H1 (cell line): Measurements from ENCODE around the gene SCGB1A1. TPM values are rescaled to one million over a fixed set of nuclear protein-coding genes. Genes with fewer than 3 reads are reported as not detected.

Experiments used
- CTCF ChIA-PET: fragments of 300-600 bp; sonication (Branson Sonifier 250); formaldehyde crosslinking; loops from one replicate; lab custom pipeline; 2021; ENCODE audit not compliant: partially characterized antibody; lab: Charles Lee
- POLR2A ChIA-PET: fragments of 300-600 bp; sonication (Branson Sonifier 250); formaldehyde crosslinking; loops from one replicate; lab custom pipeline; 2021; ENCODE audit warnings: inconsistent platforms; ENCODE audit not compliant: partially characterized antibody; lab: Charles Lee
- DNase-seq, 2 experiments: peaks; one replicate each; pipeline versions ENCODE4 v3.0.0 to v3.0.0-alpha.2; 2010 to 2022; ENCODE audit warnings: low spot score in 2 of 2, low read depth in 1 of 2, mixed read lengths in 1 of 2
- FAIRE-seq: peaks from 2 replicates; lab custom pipeline; 2011; peaks lifted over from hg19 to GRCh38; lab: Jason Lieb, UNC
- H2AFZ ChIP-seq: 2 replicates; pipeline ENCODE4 v1.8.1; 2012; ENCODE audit warnings: low read length, inconsistent platforms
- H2AK5ac ChIP-seq: 2 replicates; pipeline ENCODE4 v1.6.1; 2013; ENCODE audit warnings: low read depth, low read length
- H2BK120ac ChIP-seq: replicated peaks from 2 replicates; pipeline ENCODE3; 2013; ENCODE audit warnings: low read depth, low read length, inconsistent platforms
- H2BK12ac ChIP-seq: 2 replicates; pipeline ENCODE4 v1.6.1; 2013; ENCODE audit warnings: low read depth, low read length
- H2BK15ac ChIP-seq: 2 replicates; pipeline ENCODE4 v1.6.1; 2013; ENCODE audit warnings: low read length
- H2BK20ac ChIP-seq: 2 replicates; pipeline ENCODE4 v1.6.1; 2013; ENCODE audit warnings: low read length
- H2BK5ac ChIP-seq: 2 replicates; pipeline ENCODE4 v1.6.1; 2013; ENCODE audit warnings: low read depth, low read length
- H3K14ac ChIP-seq: 2 replicates; pipeline ENCODE4 v1.6.1; 2013; ENCODE audit warnings: inconsistent platforms; ENCODE audit not compliant: insufficient read length
- H3K18ac ChIP-seq: 2 replicates; pipeline ENCODE4 v1.6.1; 2013; ENCODE audit warnings: low read length; ENCODE audit errors: extremely low read depth
- H3K23ac ChIP-seq: 2 replicates; pipeline ENCODE4 v1.6.1; 2013; ENCODE audit warnings: inconsistent platforms; ENCODE audit not compliant: insufficient read length
- H3K23me2 ChIP-seq: 2 replicates; pipeline ENCODE4 v1.6.1; 2013; ENCODE audit warnings: low read depth, low read length
- H3K27ac ChIP-seq: 2 replicates; pipeline ENCODE4 v1.6.1; 2011; ENCODE audit warnings: low read depth, low read length, inconsistent platforms
- H3K27me3 ChIP-seq, 4 experiments: replicated peaks in 1 of 4; 1 replicate in 1 of 4; 2 replicates in 3 of 4; pipeline versions ENCODE4 v1.6.1 to v1.8.1; 2011 to 2013; ENCODE audit warnings: low read length in 3 of 4, mild to moderate bottlenecking in 3 of 4, inconsistent platforms in 2 of 4, mixed read lengths in 2 of 4, moderate library complexity in 1 of 4; ENCODE audit not compliant: control insufficient read depth in 3 of 4, insufficient read depth in 3 of 4; ENCODE audit errors: extremely low read depth in 1 of 4
- H3K36me3 ChIP-seq, 4 experiments: 2 replicates each; pipeline versions ENCODE4 v1.6.1 to v1.8.1; 2011 to 2013; ENCODE audit warnings: mild to moderate bottlenecking in 4 of 4, low read length in 3 of 4, moderate library complexity in 2 of 4, control low read depth in 1 of 4, inconsistent platforms in 1 of 4; ENCODE audit not compliant: insufficient read depth in 4 of 4, control insufficient read depth in 2 of 4
- H3K4ac ChIP-seq: replicated peaks from 2 replicates; pipeline ENCODE3; 2013; ENCODE audit warnings: low read length, low read depth, mixed read lengths, inconsistent platforms; ENCODE audit not compliant: insufficient read length
- H3K4me1 ChIP-seq, 4 experiments: replicated peaks in 1 of 4; 1 replicate in 1 of 4; 2 replicates in 3 of 4; pipeline versions ENCODE4 v1.6.1 to v1.8.1; 2011 to 2013; ENCODE audit warnings: low read length in 3 of 4, inconsistent platforms in 2 of 4, mixed read lengths in 1 of 4; ENCODE audit not compliant: insufficient read depth in 4 of 4, control insufficient read depth in 3 of 4
- H3K4me2 ChIP-seq, 2 experiments: 2 replicates each; pipeline versions ENCODE4 v1.6.1 to v1.8.1; 2011 to 2013; ENCODE audit warnings: low read depth in 2 of 2, low read length in 2 of 2, control low read depth in 1 of 2, inconsistent platforms in 1 of 2, mild to moderate bottlenecking in 1 of 2; ENCODE audit not compliant: insufficient read depth in 1 of 2
- H3K4me3 ChIP-seq, 4 experiments: fragments of 200-600, 300-600 bp in 1 of 4; sonication (generic), shearing (Covaris generic), sonication (Bioruptor Twin) in 1 of 4; 2 replicates each; pipeline versions ENCODE4 v1.5.1 to v1.8.1; 2011 to 2016; ENCODE audit warnings: low read length in 4 of 4, low read depth in 3 of 4, control low read depth in 2 of 4, inconsistent platforms in 2 of 4, mild to moderate bottlenecking in 2 of 4, mixed read lengths in 1 of 4, moderate library complexity in 1 of 4; ENCODE audit not compliant: insufficient read depth in 2 of 4; ENCODE audit errors: extremely low read depth in 1 of 4
- H3K56ac ChIP-seq: replicated peaks from 2 replicates; pipeline ENCODE3; 2013; ENCODE audit warnings: low read depth, mild to moderate bottlenecking, mixed read lengths, low read length, inconsistent platforms; ENCODE audit not compliant: insufficient read length
- H3K79me1 ChIP-seq: 2 replicates; pipeline ENCODE4 v1.6.1; 2013; ENCODE audit warnings: low read depth, low read length, control low read depth
- H3K79me2 ChIP-seq, 2 experiments: 2 replicates each; pipeline versions ENCODE4 v1.6.1 to v1.8.1; 2012 to 2013; ENCODE audit warnings: low read length in 2 of 2, mild to moderate bottlenecking in 2 of 2, inconsistent platforms in 1 of 2; ENCODE audit not compliant: insufficient read depth in 2 of 2, control insufficient read depth in 1 of 2
- H3K9ac ChIP-seq, 4 experiments: replicated peaks in 1 of 4; 1 replicate in 1 of 4; 2 replicates in 3 of 4; pipeline versions ENCODE4 v1.6.1 to v1.8.1; 2011 to 2013; ENCODE audit warnings: low read depth in 3 of 4, low read length in 3 of 4, control low read depth in 2 of 4, mild to moderate bottlenecking in 2 of 4, moderate library complexity in 2 of 4, inconsistent platforms in 1 of 4; ENCODE audit errors: extremely low read depth in 1 of 4
- H3K9me3 ChIP-seq, 2 experiments: 2 replicates each; pipeline versions ENCODE4 v1.6.1 to v1.8.1; 2012 to 2013; ENCODE audit warnings: mild to moderate bottlenecking in 2 of 2, moderate library complexity in 2 of 2, control low read depth in 1 of 2, inconsistent platforms in 1 of 2, low read depth in 1 of 2, low read length in 1 of 2, mixed read lengths in 1 of 2; ENCODE audit not compliant: insufficient read depth in 2 of 2
- H4K20me1 ChIP-seq, 2 experiments: replicated peaks in 1 of 2; 2 replicates each; pipeline versions ENCODE3 to v1.8.1; 2011 to 2013; ENCODE audit warnings: inconsistent platforms in 2 of 2, low read length in 2 of 2, mild to moderate bottlenecking in 1 of 2; ENCODE audit not compliant: insufficient read depth in 2 of 2, control insufficient read depth in 1 of 2
- H4K5ac ChIP-seq: 2 replicates; pipeline ENCODE4 v1.6.1; 2013; ENCODE audit warnings: low read length, low read depth, mixed read lengths, inconsistent platforms; ENCODE audit not compliant: insufficient read length
- H4K8ac ChIP-seq: 2 replicates; pipeline ENCODE4 v1.8.0; 2013; ENCODE audit warnings: mild to moderate bottlenecking, moderate library complexity, low read length, inconsistent platforms; ENCODE audit not compliant: insufficient read depth; ENCODE audit errors: extremely low read depth
- H4K91ac ChIP-seq: replicated peaks from 2 replicates; pipeline ENCODE3; 2013; ENCODE audit warnings: low read length, mixed read lengths, inconsistent platforms; ENCODE audit not compliant: insufficient read length
- CBX8 ChIP-seq: fragments of 300-800, 300-1000 bp; sonication (generic); IDR thresholded peaks from 2 replicates; pipeline ENCODE4 v1.7.1; 2016; ENCODE audit warnings: low read depth, low read length, borderline replicate concordance
- CEBPB ChIP-seq: IDR thresholded peaks from 2 replicates; pipeline ENCODE4 v1.6.1; 2012; ENCODE audit warnings: low read depth, low read length
- EZH2 ChIP-seq: fragments of 200-600 bp; sonication (generic); IDR thresholded peaks from 2 replicates; pipeline ENCODE4 v1.7.1; 2012; ENCODE audit warnings: low read depth, mild to moderate bottlenecking, moderate library complexity, low read length, inconsistent platforms; ENCODE audit not compliant: severe bottlenecking
- HDAC2 ChIP-seq, 2 experiments: fragments of 300-600 bp in 1 of 2; sonication (generic) in 1 of 2; IDR thresholded peaks; 2 replicates each; pipeline ENCODE4 v1.6.1; 2011 to 2012; ENCODE audit warnings: low read depth in 2 of 2, low read length in 2 of 2, mild to moderate bottlenecking in 2 of 2, moderate library complexity in 2 of 2, borderline replicate concordance in 1 of 2, inconsistent platforms in 1 of 2
- HDAC6 ChIP-seq: IDR thresholded peaks from one replicate; pipeline ENCODE4 v1.7.1; 2012; ENCODE audit warnings: low read depth, mild to moderate bottlenecking, inconsistent platforms, low read length, moderate library complexity
- JUN ChIP-seq: IDR thresholded peaks from 2 replicates; pipeline ENCODE4 v1.6.1; 2011; ENCODE audit warnings: low read depth, mild to moderate bottlenecking, improper control_type of control experiment, low read length
- KDM4A ChIP-seq: IDR thresholded peaks from one replicate; pipeline ENCODE4 v1.7.1; 2012; ENCODE audit warnings: low read depth, mild to moderate bottlenecking, moderate library complexity, low read length, inconsistent platforms; ENCODE audit not compliant: severe bottlenecking
- PHF8 ChIP-seq: fragments of 200-600 bp; sonication (generic); conservative IDR thresholded peaks from 2 replicates; pipeline ENCODE4 v1.7.1; 2012; ENCODE audit warnings: low read depth, mild to moderate bottlenecking, inconsistent platforms, low read length, moderate library complexity
- SIN3A ChIP-seq, 2 experiments: IDR thresholded peaks in 1 of 2; conservative IDR thresholded peaks in 1 of 2; 2 replicates each; pipeline ENCODE4 v1.6.1; 2011 to 2012; ENCODE audit warnings: low read length in 2 of 2, improper control_type of control experiment in 1 of 2, low read depth in 1 of 2, mild to moderate bottlenecking in 1 of 2
- SUZ12 ChIP-seq: fragments of 200-600 bp; sonication (generic); IDR thresholded peaks from 2 replicates; pipeline ENCODE4 v1.6.1; 2012; ENCODE audit warnings: mild to moderate bottlenecking, inconsistent platforms, low read length, moderate library complexity, mixed read lengths
- TAF1 ChIP-seq: IDR thresholded peaks from 2 replicates; pipeline ENCODE4 v1.6.1; 2011; ENCODE audit warnings: mild to moderate bottlenecking, low read depth, low read length
- WGBS, 2 experiments: shearing (Covaris generic) in 1 of 2; methylation state at CpG; one replicate each; pipeline versions ENCODE4 v1.1.6 to v1.1.7; 2013 to 2015; ENCODE audit warnings: low lambda C conversion rate in 2 of 2, mixed read lengths in 2 of 2, inconsistent platforms in 1 of 2, low coverage in 1 of 2, missing lambda C conversion rate in 1 of 2; ENCODE audit not compliant: insufficient replicate concordance in 2 of 2, insufficient coverage in 1 of 2, insufficient read length in 1 of 2; ENCODE audit errors: extremely low coverage in 1 of 2, missing lambda C conversion rate in 1 of 2; 5-methylcytosine and 5-hydroxymethylcytosine counted together
- polyA plus RNA-seq, 7 experiments: library from polyadenylated mRNA; depleted of rRNA in 3 of 7; stranded (reverse) in 5 of 7; unstranded in 2 of 7; fragments of >200 nt in 5 of 7; fragments of 200-250 nt in 2 of 7; gene quantifications; 1 replicate in 5 of 7; 2 replicates in 1 of 7; 4 replicates in 1 of 7; pipeline versions ENCODE4 v1.2.1 to v1.2.3, GENCODE V29; 2011 to 2013; ENCODE audit warnings: missing spikeins in 2 of 7, mixed read lengths in 2 of 7
- total RNA-seq: library from RNA; stranded (reverse); fragmentation: NEBNext Ultra II Directional; extraction: Animal tissue kit (Norgen Biotek cat#: 25700); gene quantifications from 2 replicates; pipeline ENCODE4 v1.2.1, GENCODE V29; 2021
- TF ChIP-seq, protein P1 (sequence below): IDR thresholded peaks from 2 replicates; pipeline ENCODE4 v1.6.1; 2011; ENCODE audit warnings: low read length, improper control_type of control experiment

The SCGB1A1 gene
- total and polyA plus RNA-seq, 2 of the 8 experiments (the other 6 are each of a cell fraction or from before 2014, with no cell fraction given), result not detected

DNA sequence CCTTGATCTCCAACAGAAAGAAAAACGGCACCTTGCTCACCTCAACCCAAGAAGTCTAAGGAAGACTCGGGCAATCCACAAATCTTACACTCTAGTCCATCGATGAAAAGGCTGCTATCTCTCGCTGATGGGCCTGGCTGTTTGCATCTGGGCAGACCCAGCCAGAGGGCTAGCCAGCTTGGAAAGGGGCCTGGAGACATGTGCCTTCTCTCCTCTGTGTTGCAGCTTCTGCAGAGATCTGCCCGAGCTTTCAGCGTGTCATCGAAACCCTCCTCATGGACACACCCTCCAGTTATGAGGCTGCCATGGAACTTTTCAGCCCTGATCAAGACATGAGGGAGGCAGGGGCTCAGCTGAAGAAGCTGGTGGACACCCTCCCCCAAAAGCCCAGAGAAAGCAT, 3.2 kb downstream of the SCGB1A1 start:
- FAIRE-seq, result no peak
- Histone ChIP-seq H3K9ac (no peak overlapping the region), H3K36me3 (no peaks in the 10 kb centered on the region), H3K56ac (no peak overlapping the region), H4K5ac (no peak overlapping the region), H2AK5ac (no peak overlapping the region), H2BK15ac (no peak overlapping the region), H4K20me1 (no peaks in the 10 kb centered on the region)
- TF ChIP-seq EZH2 (no peak), SIN3A (conservative IDR thresholded peaks at IDR 0.05 in 1 of 2, IDR thresholded peaks at IDR 0.05 in 1 of 2; ENCODE audit: low read depth in 1 of 2, low read length in 2 of 2) (no peak), SUZ12 (no peak), KDM4A (no peak), CBX8 (no peak), PHF8 (no peak), CEBPB (no peak), JUN (no peak), HDAC6 (no peak), TAF1 (no peak), HDAC2 (IDR thresholded peaks at IDR 0.05; ENCODE audit: borderline replicate concordance in 1 of 2, low read depth in 2 of 2, low read length in 2 of 2) (no peak)
- TF ChIP-seq, protein P1, sequence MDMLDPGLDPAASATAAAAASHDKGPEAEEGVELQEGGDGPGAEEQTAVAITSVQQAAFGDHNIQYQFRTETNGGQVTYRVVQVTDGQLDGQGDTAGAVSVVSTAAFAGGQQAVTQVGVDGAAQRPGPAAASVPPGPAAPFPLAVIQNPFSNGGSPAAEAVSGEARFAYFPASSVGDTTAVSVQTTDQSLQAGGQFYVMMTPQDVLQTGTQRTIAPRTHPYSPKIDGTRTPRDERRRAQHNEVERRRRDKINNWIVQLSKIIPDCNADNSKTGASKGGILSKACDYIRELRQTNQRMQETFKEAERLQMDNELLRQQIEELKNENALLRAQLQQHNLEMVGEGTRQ, result no peak
- TF ChIP-seq, all 59 proteins: peak for 0
- H3K14ac ChIP-seq, result no peak overlapping the region
- no peak overlapping the region for H2BK12ac ChIP-seq
- peaks cover 0 to 15% (median 10%) of the 10 kb centered on the region in 4 experiments; a peak in 6 of 7 replicates for H3K27me3 ChIP-seq
- no peak for DNase-seq
- H3K4me2 ChIP-seq, result no peak overlapping the region
- H2BK20ac ChIP-seq, result no peak overlapping the region
- CTCF ChIA-PET, result interaction anchor here (0.6 to 9.8 kb wide), 11 partner anchors 23 to 136 kb away, joined by 3 to 165 read pairs (median 4); no protein-coding TSS in a partner anchor
- no peak overlapping the region for H3K18ac ChIP-seq
- H2BK5ac ChIP-seq, result no peak overlapping the region
- H3K4me1 ChIP-seq, result 0 out of 7 replicates have a peak, but pooled peaks cover 0 to 2% (median 0%) of the 10 kb centered on the region in 4 experiments
- H3K27ac ChIP-seq, result no peak overlapping the region
- H4K91ac ChIP-seq, result no peak overlapping the region
- H3K4ac ChIP-seq, result no peak overlapping the region
- no peak overlapping the region for H2AFZ ChIP-seq
- H2BK120ac ChIP-seq, result no peak overlapping the region
- POLR2A ChIA-PET, result interaction anchor here (0.7 to 1.5 kb wide), 2 partner anchors 59 to 151 kb away, joined by 3 to 4 read pairs; no protein-coding TSS in a partner anchor
- no peaks in the 10 kb centered on the region for H3K79me2 ChIP-seq
- H3K4me3 ChIP-seq, result no peak overlapping the region
- peaks cover 2% of the 10 kb centered on the region; the same call in 1 of the 2 replicates for H3K23me2 ChIP-seq
- no peak overlapping the region for H4K8ac ChIP-seq
- no peak overlapping the region for H3K23ac ChIP-seq
- H3K9me3 ChIP-seq, result no peaks in the 10 kb centered on the region
- WGBS, 2 experiments, result 89% methylated on average over 7 of the region's 7 CpGs; no CpG with 5 or more reads in 1 of the 2 experiments
- no peaks in the 10 kb centered on the region for H3K79me1 ChIP-seq
